Smooth muscle cell (in vitro differentiated cells): ENCODE measurements around the gene DUS2. TPM values are rescaled to one million over a fixed set of nuclear protein-coding genes. Genes with fewer than 3 reads are reported as not detected.
A peak's percentile ranks its signal among the peaks of the same experiment; 100 is the strongest.
"Not testable (repeated sequence)": the region's sequence is repeated elsewhere in the genome, so short reads cannot be mapped to it uniquely, and the experiment has no call there.

Source experiments
- DNase-seq: peaks from one replicate; lab custom pipeline; 2025; ENCODE audit not compliant: unreplicated experiment; lab: John Stamatoyannopoulos, UW
- H2AFZ ChIP-seq: fragments of 200-600 bp; sonication (generic); 2 replicates; pipeline ENCODE4 v1.6.0; 2016; ENCODE audit warnings: antibody characterized with exemption, low read depth, mild to moderate bottlenecking
- H3F3A ChIP-seq: fragments of 200-600 bp; sonication (generic); 2 replicates; pipeline ENCODE4 v1.6.0; 2017; ENCODE audit warnings: antibody characterized with exemption, low read depth
- H3K27ac ChIP-seq: fragments of 200-600 bp; sonication (generic); 2 replicates; pipeline ENCODE4 v1.5.1; 2016; ENCODE audit warnings: low read depth, mild to moderate bottlenecking
- H3K27me3 ChIP-seq: fragments of 200-600 bp; sonication (generic); 2 replicates; pipeline ENCODE4 v1.6.1; 2016; ENCODE audit warnings: low read depth, mild to moderate bottlenecking
- H3K36me3 ChIP-seq: fragments of 200-600 bp; sonication (generic); 2 replicates; pipeline ENCODE4 v1.5.1; 2016; ENCODE audit warnings: low read depth
- H3K4me1 ChIP-seq: fragments of 200-600 bp; sonication (generic); 2 replicates; pipeline ENCODE4 v1.5.1; 2016; ENCODE audit warnings: low read depth
- H3K4me2 ChIP-seq: fragments of 200-600 bp; sonication (generic); 2 replicates; pipeline ENCODE4 v1.6.0; 2016; ENCODE audit warnings: mild to moderate bottlenecking
- H3K4me3 ChIP-seq: fragments of 200-600 bp; sonication (generic); 2 replicates; pipeline ENCODE4 v1.5.1; 2016; ENCODE audit warnings: mild to moderate bottlenecking
- H3K79me2 ChIP-seq: fragments of 200-600 bp; sonication (generic); 2 replicates; pipeline ENCODE4 v1.6.0; 2016; ENCODE audit warnings: low read depth, mild to moderate bottlenecking
- H3K9ac ChIP-seq: fragments of 200-600 bp; sonication (generic); 2 replicates; pipeline ENCODE4 v1.6.0; 2016; ENCODE audit warnings: low read depth
- H3K9me3 ChIP-seq: fragments of 200-600 bp; sonication (generic); replicated peaks from 2 replicates; pipeline ENCODE4 v1.5.1; 2016; ENCODE audit warnings: low read depth
- H4K20me1 ChIP-seq: fragments of 200-600 bp; sonication (generic); 2 replicates; pipeline ENCODE4 v1.6.0; 2016; ENCODE audit warnings: low read depth
- CTCF ChIP-seq: fragments of 200-600 bp; sonication (generic); IDR thresholded peaks from 2 replicates; pipeline ENCODE4 v1.5.1; 2017; ENCODE audit warnings: borderline replicate concordance, mild to moderate bottlenecking, antibody characterized with exemption; ENCODE audit not compliant: insufficient read depth, poor library complexity, severe bottlenecking
- WGBS: methylation state at CpG from one replicate; pipeline ENCODE4 v1.1.7; 2016; ENCODE audit warnings: low lambda C conversion rate; 5-methylcytosine and 5-hydroxymethylcytosine counted together
- polyA plus RNA-seq: library from polyadenylated mRNA; unstranded; fragments of >200 nt; fragmentation: Nextera tagmentation; extraction: Ambion mirVana; gene quantifications from 2 replicates; pipeline ENCODE4 v1.2.1, GENCODE V29; 2016
- total RNA-seq: library from RNA; depleted of rRNA; stranded (reverse); fragments of >200 nt; gene quantifications from 2 replicates; pipeline ENCODE4 v1.2.3, GENCODE V29; 2014

Gene DUS2
- total and polyA plus RNA-seq, 2 experiments from 2014 or later: 12.1 to 23.5 TPM

GRCh38 chr16:68090130-68090529, 67.0 kb downstream of the DUS2 start:
- DNase-seq: no peak
- Histone ChIP-seq H3K27ac (no peak overlapping the region), H3F3A (peaks cover 6% of the 10 kb centered on the region), H3K27me3 (no peaks in the 10 kb centered on the region), H3K9me3 (no peaks in the 10 kb centered on the region), H3K79me2 (peaks cover 89% of the 10 kb centered on the region), H3K4me3 (no peak overlapping the region), H4K20me1 (peaks cover 81% of the 10 kb centered on the region), H3K4me2 (no peak overlapping the region), H2AFZ (no peak overlapping the region), H3K36me3 (no peaks in the 10 kb centered on the region), H3K4me1 (peaks cover 18% of the 10 kb centered on the region), H3K9ac (no peak overlapping the region)
- WGBS: 81% methylated on average over 3 of the region's 3 CpGs
- no peak for TF ChIP-seq CTCF

GRCh38 chr16:68090533-68090932, 67.4 kb downstream of the DUS2 start:
- Histone ChIP-seq H3K4me2 (no peak overlapping the region), H3K27ac (peak overlapping the region; percentile 30), H3K4me3 (no peak overlapping the region), H4K20me1 (peaks cover 85% of the 10 kb centered on the region), H2AFZ (no peak overlapping the region), H3K27me3 (no peaks in the 10 kb centered on the region), H3K9ac (no peak overlapping the region), H3K9me3 (no peaks in the 10 kb centered on the region), H3K4me1 (peaks cover 18% of the 10 kb centered on the region), H3K79me2 (peaks cover 93% of the 10 kb centered on the region), H3F3A (peaks cover 6% of the 10 kb centered on the region), H3K36me3 (no peaks in the 10 kb centered on the region)
- DNase-seq: no peak
- TF ChIP-seq CTCF: no peak
- whole genome bisulfite sequencing: 83% methylated on average over 3 of the region's 3 CpGs

- Histone ChIP-seq H3K36me3 (no peaks in the 10 kb centered on the region), H3K4me1 (peaks cover 16% of the 10 kb centered on the region), H3K9me3 (no peaks in the 10 kb centered on the region), H2AFZ (no peak overlapping the region), H4K20me1 (peaks cover 92% of the 10 kb centered on the region), H3F3A (peaks cover 6% of the 10 kb centered on the region), H3K4me3 (no peak overlapping the region), H3K79me2 (peaks cover 98% of the 10 kb centered on the region), H3K9ac (no peak overlapping the region), H3K4me2 (peak overlapping the region; percentile 6), H3K27me3 (no peaks in the 10 kb centered on the region), H3K27ac (peak overlapping the region; percentile 30)
- 97% methylated on average over 5 of the region's 5 CpGs for WGBS
- DNase-seq: no peak
- TF ChIP-seq CTCF: no peak
These were observed 68.5 kb downstream of the DUS2 start for GRCh38 chr16:68091380-68092261.

GRCh38 chr16:68092275-68092674, 69.2 kb downstream of the DUS2 start:
- H3K27ac ChIP-seq, H2AFZ ChIP-seq, DNase-seq, H3K36me3 ChIP-seq, H3K4me1 ChIP-seq, H3K4me3 ChIP-seq, H3K9me3 ChIP-seq, H3K27me3 ChIP-seq, H3K9ac ChIP-seq, H3F3A ChIP-seq, H3K4me2 ChIP-seq: not testable (repeated sequence)
- Histone ChIP-seq H3K79me2 (peaks cover 97% of the 10 kb centered on the region), H4K20me1 (peaks cover 92% of the 10 kb centered on the region)
- WGBS: 94% methylated on average over 10 of the region's 10 CpGs
